ENCODE results near the gene ESR2. TPM values are rescaled to one million over a fixed set of nuclear protein-coding genes. Genes with fewer than 3 reads are reported as not detected.
"Not testable (repeated sequence)": the region's sequence is repeated elsewhere in the genome, so short reads cannot be mapped to it uniquely, and the experiment has no call there.

The ESR2 gene
- total and polyA plus RNA-seq, 2 of the 8 experiments (the other 6 are each of a cell fraction or from before 2014, with no cell fraction given): 0.19 to 0.23 TPM

- H3K27ac ChIP-seq (ENCODE audit: low read depth, low read length); H2AFZ ChIP-seq (ENCODE audit: low read length); H3K23me2 ChIP-seq (ENCODE audit: low read depth, low read length); H3K56ac ChIP-seq (replicated peaks; ENCODE audit: insufficient read length, low read depth, low read length); H2BK15ac ChIP-seq (ENCODE audit: low read length); H3K23ac ChIP-seq (ENCODE audit: insufficient read length); H3K9ac ChIP-seq (replicated peaks in 1 of 4; ENCODE audit: extremely low read depth in 1 of 4, low read depth in 3 of 4, low read length in 3 of 4); H3K36me3 ChIP-seq (ENCODE audit: control insufficient read depth in 2 of 4, insufficient read depth in 4 of 4, low read length in 3 of 4); H3K27me3 ChIP-seq (replicated peaks in 1 of 4; ENCODE audit: control insufficient read depth in 3 of 4, extremely low read depth in 1 of 4, insufficient read depth in 3 of 4, low read length in 3 of 4); H3K4me2 ChIP-seq (ENCODE audit: insufficient read depth in 1 of 2, low read depth in 2 of 2, low read length in 2 of 2); H4K8ac ChIP-seq (ENCODE audit: extremely low read depth, insufficient read depth, low read length); POLR2A ChIA-PET (ENCODE audit: partially characterized antibody); FAIRE-seq; H3K18ac ChIP-seq (ENCODE audit: extremely low read depth, low read length); H4K5ac ChIP-seq (ENCODE audit: insufficient read length, low read depth, low read length); H3K9me3 ChIP-seq (ENCODE audit: insufficient read depth in 2 of 2, low read depth in 1 of 2, low read length in 1 of 2); H2AK5ac ChIP-seq (ENCODE audit: low read depth, low read length); H4K20me1 ChIP-seq (replicated peaks in 1 of 2; ENCODE audit: control insufficient read depth in 1 of 2, insufficient read depth in 2 of 2, low read length in 2 of 2); H3K79me1 ChIP-seq (ENCODE audit: low read depth, low read length); H2BK12ac ChIP-seq (ENCODE audit: low read depth, low read length); H2BK5ac ChIP-seq (ENCODE audit: low read depth, low read length); H2BK120ac ChIP-seq (replicated peaks; ENCODE audit: low read depth, low read length); H3K14ac ChIP-seq (ENCODE audit: insufficient read length); H3K4me1 ChIP-seq (replicated peaks in 1 of 4; ENCODE audit: control insufficient read depth in 3 of 4, insufficient read depth in 4 of 4, low read length in 3 of 4); H4K91ac ChIP-seq (replicated peaks; ENCODE audit: insufficient read length, low read length); H3K4me3 ChIP-seq (ENCODE audit: extremely low read depth in 1 of 4, insufficient read depth in 2 of 4, low read depth in 3 of 4, low read length in 4 of 4); H2BK20ac ChIP-seq (ENCODE audit: low read length); H3K79me2 ChIP-seq (ENCODE audit: control insufficient read depth in 1 of 2, insufficient read depth in 2 of 2, low read length in 2 of 2); DNase-seq (ENCODE audit: low read depth in 1 of 2, low spot score in 2 of 2); H3K4ac ChIP-seq (replicated peaks; ENCODE audit: insufficient read length, low read depth, low read length): not testable (repeated sequence)
- CTCF ChIA-PET (ENCODE audit: partially characterized antibody): interaction anchor here (1.5 to 2.3 kb wide), 3 partner anchors 22 to 265 kb away, joined by 3 to 11 read pairs (median 8); no protein-coding TSS in a partner anchor
- 98% methylated on average over 42 of the region's 66 CpGs; no CpG with 5 or more reads in 1 of the 2 experiments for WGBS, 2 experiments (ENCODE audit: extremely low coverage in 1 of 2, insufficient coverage in 1 of 2, insufficient read length in 1 of 2, insufficient replicate concordance in 2 of 2, low coverage in 1 of 2, low lambda C conversion rate in 2 of 2, missing lambda C conversion rate in 1 of 2)
These were observed 256.1 kb downstream of the ESR2 start for GRCh38 chr14:64037869-64038745.
